ENCODE data around the gene CCL7. TPM values are rescaled to one million over a fixed set of nuclear protein-coding genes. Genes with fewer than 3 reads are reported as not detected.

CCL7 gene
- total and polyA plus RNA-seq, 9 of the 15 experiments (the other 6 are each of a cell fraction or from before 2014, with no cell fraction given), result not detected

- Histone ChIP-seq H3K9ac (ENCODE audit: insufficient read depth in 1 of 2, low read depth in 2 of 2, low read length in 2 of 2) (no peak overlapping the region), H3K9me3 (replicated peaks; ENCODE audit: control insufficient read depth, insufficient read depth, low read depth, low read length) (no peaks in the 10 kb centered on the region), H3K4me2 (ENCODE audit: insufficient read depth, low read length) (no peak overlapping the region), H3K27me3 (ENCODE audit: control insufficient read depth in 2 of 2, insufficient read depth in 2 of 2, low read length in 2 of 2) (peaks cover 0 to 4% of the 10 kb centered on the region in 2 experiments; a peak in 2 of 5 replicates), H3K9me1 (ENCODE audit: control insufficient read depth, insufficient read depth, low read length) (no peaks in the 10 kb centered on the region), H3K27ac (ENCODE audit: extremely low read depth, low read depth, low read length) (no peak overlapping the region), H4K20me1 (replicated peaks; ENCODE audit: control insufficient read depth, insufficient read depth, low read length) (no peaks in the 10 kb centered on the region), H2AFZ (ENCODE audit: low read depth, low read length) (no peak overlapping the region), H3K4me3 (no peak overlapping the region), H3K4me1 (replicated peaks in 1 of 2; ENCODE audit: control insufficient read depth in 2 of 2, insufficient read depth in 2 of 2, low read length in 2 of 2) (no peaks in the 10 kb centered on the region), H3K36me3 (ENCODE audit: control insufficient read depth, insufficient read depth, low read length) (no peaks in the 10 kb centered on the region), H3K79me2 (ENCODE audit: control insufficient read depth, insufficient read depth, low read length) (no peaks in the 10 kb centered on the region)
- CTCF ChIA-PET (ENCODE audit: low intra/inter-chr PET ratio), result interaction anchor here (4.6 kb wide), 1 partner anchor 107 kb away, joined by 55 read pairs; no protein-coding TSS in a partner anchor
- FAIRE-seq, result no peak
- TF ChIP-seq HIVEP1 (CRISPR knock-in tag; IDR thresholded peaks at IDR 0.05), result no peak
- TF ChIP-seq NFE2 (IDR thresholded peaks at IDR 0.05; ENCODE audit: low read depth), result no peak
- no peak for TF ChIP-seq CHD7 (IDR thresholded peaks at IDR 0.05; ENCODE audit: low read depth, low read length)
- in situ Hi-C loops (cut with MboI), result loop anchor here (10.0 kb wide), 1 partner anchor 102 kb away; no protein-coding TSS in a partner anchor
- intact Hi-C loops (cut with micrococcal nuclease), result no loop called here
- WGBS (ENCODE audit: insufficient coverage, low coverage, missing lambda C conversion rate), result 0% methylated on average over 3 of the region's 3 CpGs
- no TSS peak for BruUV-seq (replicated peaks)
- no peak for ATAC-seq
- POLR2A ChIA-PET, result no interaction called here
- no peak for DNase-seq (ENCODE audit: extremely low read depth in 1 of 4, low spot score in 3 of 4)
Observed at GRCh38 chr17:34307110-34307509, 37.1 kb downstream of the CCL7 start.
